BLaER1 (cell line): ENCODE data around the gene DNAJA3.

Source experiments
- H3K27ac ChIP-seq: shearing (Covaris generic); formaldehyde crosslinking; 2 replicates; pipeline ENCODE4 v1.8.1; 2022
- H3K27me3 ChIP-seq: shearing (Covaris generic); formaldehyde crosslinking; 2 replicates; pipeline ENCODE4 v1.8.1; 2022
- H3K36me3 ChIP-seq: shearing (Covaris generic); formaldehyde crosslinking; 2 replicates; pipeline ENCODE4 v1.8.1; 2022
- H3K4me1 ChIP-seq: shearing (Covaris generic); formaldehyde crosslinking; 2 replicates; pipeline ENCODE4 v1.8.1; 2022
- H3K4me2 ChIP-seq: shearing (Covaris generic); formaldehyde crosslinking; 2 replicates; pipeline ENCODE4 v1.8.1; 2022
- H3K4me3 ChIP-seq: shearing (Covaris generic); formaldehyde crosslinking; 2 replicates; pipeline ENCODE4 v1.8.1; 2022
- H3K9ac ChIP-seq: shearing (Covaris generic); formaldehyde crosslinking; 2 replicates; pipeline ENCODE4 v1.8.1; 2022
- H3K9me3 ChIP-seq: shearing (Covaris generic); formaldehyde crosslinking; 2 replicates; pipeline ENCODE4 v1.8.1; 2022
- H4K20me1 ChIP-seq: shearing (Covaris generic); formaldehyde crosslinking; 2 replicates; pipeline ENCODE4 v1.8.1; 2022
- Cebpa-rat ChIP-seq: shearing (Covaris generic); IDR thresholded peaks from 2 replicates; pipeline ENCODE4 v1.8.1; 2022

The DNAJA3 gene

DNA sequence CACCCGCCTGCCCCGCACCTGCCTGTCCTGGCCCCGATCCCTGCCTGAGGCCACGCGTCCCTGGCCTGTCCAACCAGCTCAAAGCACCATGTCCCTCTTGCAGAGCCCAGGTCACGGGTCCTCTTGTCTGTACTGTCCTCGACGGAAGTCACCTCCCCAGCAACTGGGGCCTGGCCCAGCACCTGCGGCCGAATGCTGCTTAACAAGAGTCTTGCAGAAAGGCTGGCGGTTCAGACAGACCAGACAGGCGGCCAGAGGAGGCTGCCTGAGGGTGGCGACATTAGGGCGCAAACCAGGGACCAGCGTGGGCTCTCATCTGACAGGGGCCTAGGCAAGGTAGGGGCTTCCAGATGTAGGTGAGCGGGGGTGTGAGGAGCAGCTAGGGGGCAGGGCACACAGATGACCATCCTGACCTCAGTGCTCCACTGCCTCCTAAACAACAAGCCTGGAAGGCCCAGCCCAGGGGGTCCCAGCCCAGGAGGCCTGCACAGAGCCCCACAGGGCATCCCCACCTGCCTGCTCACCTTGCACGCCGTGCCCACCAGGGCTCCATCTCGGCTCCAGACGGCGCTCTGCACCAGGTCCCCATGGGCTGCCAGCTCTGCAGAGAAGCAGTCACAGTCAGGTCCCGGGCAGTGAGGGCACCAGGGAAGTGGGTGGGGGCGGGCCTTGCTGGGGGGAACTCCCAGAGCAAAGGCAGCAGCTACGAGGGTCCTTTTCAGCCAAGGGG lies 20.5 kb upstream of the DNAJA3 start:
- no peak overlapping the region for H3K4me2 ChIP-seq
- H3K36me3 ChIP-seq, result peaks cover 99% of the 10 kb centered on the region
- no peak overlapping the region for H3K27ac ChIP-seq
- peaks cover 5% of the 10 kb centered on the region for H3K4me1 ChIP-seq
- H3K9ac ChIP-seq, result no peak overlapping the region
- H3K9me3 ChIP-seq, result no peaks in the 10 kb centered on the region
- H4K20me1 ChIP-seq, result peaks cover 87% of the 10 kb centered on the region
- no peak overlapping the region for H3K4me3 ChIP-seq
- no peaks in the 10 kb centered on the region for H3K27me3 ChIP-seq
- TF ChIP-seq Cebpa-rat, result no peak

DNA sequence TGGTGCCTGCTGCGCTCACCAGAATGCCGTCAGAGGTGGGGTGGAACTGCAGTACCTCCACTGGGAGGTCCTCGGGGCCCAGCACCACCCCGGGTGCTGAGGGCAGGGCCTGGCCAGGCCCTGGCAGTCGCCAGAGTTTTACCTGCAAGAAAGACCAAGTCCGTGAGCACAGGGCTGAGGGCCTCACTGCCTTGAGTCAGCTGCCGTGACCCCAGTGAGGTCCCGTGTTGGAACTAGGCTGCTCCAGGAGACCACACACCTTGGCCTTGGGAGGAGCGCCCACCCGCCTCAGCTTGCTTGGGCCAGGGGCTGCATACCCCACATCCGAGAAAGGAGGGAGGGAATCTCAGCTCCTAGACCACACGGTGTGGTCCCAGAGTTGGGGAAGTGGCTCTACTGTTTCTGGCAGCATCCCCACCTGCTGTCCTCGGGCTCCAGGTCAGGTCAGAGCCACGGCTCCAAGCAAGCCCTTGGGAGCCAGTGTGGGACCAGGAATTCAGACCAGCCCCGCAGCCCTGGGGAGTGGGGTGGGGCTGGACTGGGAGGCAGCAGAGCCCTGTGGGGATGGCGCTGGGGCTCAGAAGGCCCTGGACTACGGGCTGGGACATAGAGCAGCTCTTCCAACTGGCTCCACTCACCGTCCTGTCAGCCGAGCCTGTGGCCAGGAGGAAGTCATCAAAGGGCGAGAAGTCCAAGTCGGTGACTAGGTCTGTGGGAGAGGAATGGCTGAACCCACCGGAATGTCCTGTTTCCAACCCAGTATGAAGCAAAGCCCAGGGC lies 17.9 kb upstream of the DNAJA3 start:
- H3K4me2 ChIP-seq, result no peak overlapping the region
- peaks cover 92% of the 10 kb centered on the region for H4K20me1 ChIP-seq
- H3K36me3 ChIP-seq, result peaks cover 100% of the 10 kb centered on the region

DNA sequence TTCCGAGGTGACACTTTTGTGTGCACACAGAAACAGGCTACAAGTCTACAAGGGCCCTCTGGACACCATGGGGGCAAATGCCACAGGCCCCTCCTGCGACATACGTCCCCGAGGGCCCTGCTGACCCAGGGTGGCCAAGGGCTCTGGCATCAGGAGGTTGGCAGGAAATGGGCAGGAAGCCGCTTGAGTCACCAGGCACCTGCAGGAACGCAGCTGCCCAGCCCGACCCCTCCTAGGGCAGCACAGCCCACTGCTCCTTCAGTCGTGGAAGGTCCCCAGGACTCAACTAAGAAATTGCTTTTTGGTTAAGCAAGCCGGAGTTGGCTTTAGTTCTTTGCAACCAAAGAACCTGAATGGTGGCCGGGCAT lies 17.4 kb upstream of the DNAJA3 start:
- Histone ChIP-seq H3K9me3 (no peaks in the 10 kb centered on the region), H3K27ac (no peak overlapping the region), H4K20me1 (peaks cover 92% of the 10 kb centered on the region), H3K9ac (peak overlapping the region; percentile 41; the same call in 1 of the 2 replicates), H3K4me3 (no peak overlapping the region), H3K4me2 (no peak overlapping the region), H3K27me3 (no peaks in the 10 kb centered on the region), H3K36me3 (peaks cover 100% of the 10 kb centered on the region), H3K4me1 (no peaks in the 10 kb centered on the region)
- no peak for TF ChIP-seq Cebpa-rat

More for the DNA sequence above, 17.9 kb upstream of the DNAJA3 start:
- Histone ChIP-seq H3K4me1 (no peaks in the 10 kb centered on the region), H3K27ac (no peak overlapping the region), H3K9ac (0 out of 2 replicates have a peak overlapping the region, but pooled peaks have one; percentile 41), H3K4me3 (no peak overlapping the region), H3K27me3 (no peaks in the 10 kb centered on the region), H3K9me3 (no peaks in the 10 kb centered on the region)
- TF ChIP-seq Cebpa-rat, result no peak

DNA sequence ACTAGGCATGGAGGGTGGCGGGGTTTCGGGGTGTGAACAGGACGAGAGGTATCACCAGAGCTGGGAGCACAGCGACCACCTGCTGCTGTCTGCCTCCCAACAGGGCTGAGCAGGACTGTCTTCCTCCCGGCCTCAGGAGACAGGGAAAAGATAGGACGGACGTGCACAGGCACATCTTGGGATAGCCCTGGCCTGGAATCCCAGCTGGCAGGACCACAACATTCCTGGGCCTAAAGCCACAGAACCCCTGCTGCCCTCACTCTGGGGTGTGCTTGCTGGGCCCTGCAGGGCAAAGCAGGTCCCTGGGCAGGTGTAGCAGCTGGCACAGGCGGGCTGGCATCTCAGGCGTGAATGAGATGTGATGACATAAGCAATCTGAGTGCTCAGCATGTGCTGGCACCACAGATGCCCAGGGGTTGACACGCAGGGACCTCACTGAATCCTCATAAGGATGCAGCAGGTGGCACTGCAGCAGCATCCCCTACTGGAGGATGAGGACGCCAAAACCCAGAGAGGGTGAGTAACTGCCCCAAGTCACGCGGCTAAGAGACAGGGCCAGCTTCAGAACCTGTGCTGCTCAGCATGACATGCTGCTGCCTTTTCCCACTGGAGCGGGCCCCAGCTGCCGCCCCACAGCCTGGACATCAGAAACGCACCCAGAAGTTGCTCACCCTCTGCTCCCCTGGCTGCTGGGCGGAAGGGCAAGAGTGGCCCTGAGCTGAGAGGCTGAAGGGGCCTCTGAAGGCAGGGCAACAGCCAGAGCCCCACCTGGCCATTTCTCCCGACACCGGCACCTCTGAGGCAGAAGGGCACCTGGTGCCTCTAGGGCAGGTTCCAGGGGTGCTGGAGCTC lies 16.4 kb upstream of the DNAJA3 start:
- Histone ChIP-seq H3K4me3 (no peak overlapping the region), H3K4me2 (no peak overlapping the region), H3K27me3 (no peaks in the 10 kb centered on the region), H3K9me3 (no peaks in the 10 kb centered on the region), H3K27ac (no peak overlapping the region), H3K4me1 (peaks cover 7% of the 10 kb centered on the region), H3K36me3 (peaks cover 92% of the 10 kb centered on the region), H3K9ac (no peak overlapping the region), H4K20me1 (peaks cover 92% of the 10 kb centered on the region)
- TF ChIP-seq Cebpa-rat, result no peak

DNA sequence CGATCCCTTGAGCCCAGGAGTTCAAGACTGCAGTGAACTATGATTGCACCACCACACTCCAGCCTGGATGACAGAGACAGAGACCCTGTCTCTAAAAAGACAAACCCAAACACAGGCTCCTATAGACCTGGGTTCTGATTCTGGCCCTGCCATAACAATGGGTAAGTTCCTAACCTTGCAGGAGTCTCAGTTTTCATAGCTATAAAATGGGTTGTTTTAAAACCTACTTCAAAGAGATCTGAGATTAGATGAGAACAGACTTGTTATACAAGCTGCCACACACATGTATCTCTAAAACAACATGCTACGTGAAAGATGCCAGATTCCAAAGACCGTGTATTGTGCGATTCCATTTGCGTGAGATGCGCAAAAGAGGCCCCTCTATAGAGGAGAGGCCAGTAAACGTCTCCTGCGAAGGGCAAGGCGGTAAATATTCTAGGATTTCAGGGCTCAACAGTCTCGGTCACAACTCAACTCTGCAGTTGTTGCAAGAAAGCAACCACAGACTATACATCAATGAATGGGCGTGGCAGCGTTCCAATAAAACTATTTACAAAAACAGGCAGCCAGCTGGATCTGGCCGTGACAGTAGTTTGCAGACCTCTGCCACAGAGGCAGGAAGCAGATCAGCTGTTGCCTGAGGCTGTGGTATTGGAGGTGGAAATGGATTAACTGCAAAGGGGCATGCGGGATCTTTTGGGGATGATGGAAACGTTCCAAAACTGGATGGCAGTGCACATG lies 15.2 kb upstream of the DNAJA3 start:
- no peak for TF ChIP-seq Cebpa-rat
- H3K36me3 ChIP-seq, result peaks cover 80% of the 10 kb centered on the region
- peaks cover 92% of the 10 kb centered on the region for H4K20me1 ChIP-seq
- no peak overlapping the region for H3K27ac ChIP-seq
- H3K4me3 ChIP-seq, result no peak overlapping the region
- H3K27me3 ChIP-seq, result no peaks in the 10 kb centered on the region
- peaks cover 18% of the 10 kb centered on the region for H3K4me1 ChIP-seq
- H3K4me2 ChIP-seq, result no peak overlapping the region
- no peaks in the 10 kb centered on the region for H3K9me3 ChIP-seq
- peak overlapping the region; percentile 31; the same call in 1 of the 2 replicates for H3K9ac ChIP-seq

DNA sequence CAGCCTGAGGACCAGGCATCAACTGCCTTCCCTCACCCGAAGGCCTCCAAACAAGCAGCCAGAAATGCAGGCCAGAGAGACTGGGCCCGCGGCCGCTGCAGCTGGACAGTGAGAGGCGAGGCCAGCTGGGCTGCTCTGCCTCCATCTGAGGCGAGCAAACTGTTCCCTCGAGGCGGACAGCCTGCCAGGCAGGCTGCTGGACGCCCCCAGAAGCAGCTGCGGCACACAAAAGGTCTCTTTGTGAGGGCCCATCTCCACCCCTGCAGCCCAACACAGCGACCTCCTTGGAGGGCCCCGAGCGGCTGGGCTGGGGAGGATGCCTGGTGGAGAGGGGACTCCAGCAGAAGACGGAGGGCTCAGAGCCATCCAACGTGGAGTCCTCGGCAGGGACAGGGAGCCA lies 14.0 kb upstream of the DNAJA3 start:
- H3K4me3 ChIP-seq, result no peak overlapping the region
- peaks cover 92% of the 10 kb centered on the region for H4K20me1 ChIP-seq
- no peaks in the 10 kb centered on the region for H3K9me3 ChIP-seq
- no peak overlapping the region for H3K4me2 ChIP-seq
- TF ChIP-seq Cebpa-rat, result no peak
- peaks cover 68% of the 10 kb centered on the region for H3K36me3 ChIP-seq
- no peak overlapping the region; the same call in 1 of the 2 replicates for H3K9ac ChIP-seq
- no peaks in the 10 kb centered on the region for H3K27me3 ChIP-seq
- peaks cover 18% of the 10 kb centered on the region for H3K4me1 ChIP-seq
- H3K27ac ChIP-seq, result no peak overlapping the region

DNA sequence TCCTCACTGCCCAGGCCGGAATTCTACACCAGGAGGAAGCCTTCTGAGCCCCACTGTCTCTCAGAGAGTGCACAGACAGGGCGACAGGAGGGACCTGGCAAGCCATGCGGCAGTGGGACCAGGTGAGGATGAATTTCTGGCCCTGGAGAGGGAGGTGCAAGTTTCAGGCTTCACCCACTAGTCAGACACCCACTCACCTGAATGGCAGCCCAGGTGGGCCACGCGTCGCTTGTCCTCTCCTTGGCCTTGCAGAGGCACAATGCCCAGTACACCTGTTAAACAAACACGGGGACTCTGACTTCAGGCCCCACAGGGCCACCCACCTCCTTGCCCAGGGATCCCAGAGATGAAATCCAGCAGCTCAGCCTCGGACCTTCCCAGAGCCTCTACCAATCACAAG lies 13.5 kb upstream of the DNAJA3 start:
- H3K4me1 ChIP-seq, result peaks cover 23% of the 10 kb centered on the region
- no peak overlapping the region for H3K4me2 ChIP-seq
- H4K20me1 ChIP-seq, result peaks cover 91% of the 10 kb centered on the region
- no peak for TF ChIP-seq Cebpa-rat
- no peak overlapping the region; the same call in 1 of the 2 replicates for H3K9ac ChIP-seq
- H3K9me3 ChIP-seq, result no peaks in the 10 kb centered on the region
- H3K27ac ChIP-seq, result no peak overlapping the region
- H3K4me3 ChIP-seq, result no peak overlapping the region
- peaks cover 64% of the 10 kb centered on the region for H3K36me3 ChIP-seq
- no peaks in the 10 kb centered on the region for H3K27me3 ChIP-seq

DNA sequence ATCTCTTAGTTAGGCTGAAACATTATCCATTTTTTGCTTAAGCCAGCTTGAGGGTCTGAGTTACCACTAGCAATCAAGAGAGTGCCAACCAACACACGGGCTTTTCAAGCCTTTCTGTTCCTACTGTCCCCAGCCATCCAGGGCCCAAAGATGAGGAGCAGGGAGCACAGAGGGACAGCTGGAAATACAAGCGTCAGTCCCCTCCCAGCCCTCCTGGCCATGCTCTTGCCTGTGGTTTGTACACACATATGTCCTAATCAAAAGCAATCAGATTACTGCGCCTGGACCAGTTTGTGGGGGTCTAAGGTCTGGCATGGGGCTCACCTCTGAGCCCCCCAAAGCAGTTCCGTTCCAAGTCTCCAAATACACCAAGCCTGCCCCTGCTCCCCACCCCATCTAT lies 12.8 kb upstream of the DNAJA3 start:
- Histone ChIP-seq H3K27ac (no peak overlapping the region), H4K20me1 (peaks cover 84% of the 10 kb centered on the region), H3K9me3 (no peaks in the 10 kb centered on the region), H3K27me3 (no peaks in the 10 kb centered on the region), H3K4me3 (no peak overlapping the region), H3K4me2 (no peak overlapping the region), H3K36me3 (peaks cover 57% of the 10 kb centered on the region), H3K9ac (no peak overlapping the region), H3K4me1 (peaks cover 27% of the 10 kb centered on the region)
- no peak for TF ChIP-seq Cebpa-rat

DNA sequence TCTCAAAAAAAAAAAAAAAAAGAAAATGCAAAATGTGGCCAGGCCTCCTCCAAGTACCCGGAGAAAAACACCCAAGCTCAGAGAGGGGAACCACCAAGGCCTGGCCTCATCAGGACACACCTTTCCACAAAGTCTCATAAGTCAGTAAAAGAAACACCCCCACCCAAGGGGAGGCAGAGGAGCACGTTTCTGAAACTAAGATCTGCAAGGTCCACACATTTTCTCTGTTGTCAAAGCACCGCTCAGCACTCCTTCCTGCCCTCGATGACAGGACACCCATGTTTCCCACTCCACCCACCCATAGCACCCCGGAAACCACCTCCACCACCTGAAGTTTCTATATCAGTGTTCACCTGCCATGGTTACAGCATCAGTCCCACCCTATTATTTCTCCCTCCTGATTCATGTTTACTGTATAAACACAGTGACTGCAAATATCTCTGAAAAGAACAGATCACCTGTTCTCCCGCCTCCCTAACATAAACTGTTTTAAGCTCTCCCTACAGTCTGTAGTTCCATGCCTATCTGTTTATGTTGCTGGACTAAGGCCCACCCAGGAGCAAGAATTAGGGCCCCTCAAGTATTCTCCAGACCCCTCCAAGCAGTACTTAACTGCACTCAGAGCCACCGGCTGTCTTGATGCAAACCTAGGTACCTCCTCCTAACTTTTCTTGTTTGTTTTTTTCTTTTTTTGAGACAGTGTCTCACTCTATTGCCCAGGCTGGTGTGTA lies 11.3 kb upstream of the DNAJA3 start:
- Histone ChIP-seq H4K20me1 (peaks cover 69% of the 10 kb centered on the region), H3K36me3 (peaks cover 42% of the 10 kb centered on the region), H3K4me2 (peak overlapping the region; percentile 98), H3K27ac (peak overlapping the region; percentile 97), H3K9me3 (no peaks in the 10 kb centered on the region), H3K9ac (peak overlapping the region; percentile 97), H3K4me3 (peak overlapping the region; percentile 99), H3K4me1 (peaks cover 27% of the 10 kb centered on the region), H3K27me3 (no peaks in the 10 kb centered on the region)
- no peak for TF ChIP-seq Cebpa-rat
